ENCODE measurements around the gene CCL20. TPM values are rescaled to one million over a fixed set of nuclear protein-coding genes. Genes with fewer than 3 reads are reported as not detected.

Gene CCL20
- total RNA-seq, 2 experiments from 2014 or later = 5.3 to 7.5 TPM

DNA sequence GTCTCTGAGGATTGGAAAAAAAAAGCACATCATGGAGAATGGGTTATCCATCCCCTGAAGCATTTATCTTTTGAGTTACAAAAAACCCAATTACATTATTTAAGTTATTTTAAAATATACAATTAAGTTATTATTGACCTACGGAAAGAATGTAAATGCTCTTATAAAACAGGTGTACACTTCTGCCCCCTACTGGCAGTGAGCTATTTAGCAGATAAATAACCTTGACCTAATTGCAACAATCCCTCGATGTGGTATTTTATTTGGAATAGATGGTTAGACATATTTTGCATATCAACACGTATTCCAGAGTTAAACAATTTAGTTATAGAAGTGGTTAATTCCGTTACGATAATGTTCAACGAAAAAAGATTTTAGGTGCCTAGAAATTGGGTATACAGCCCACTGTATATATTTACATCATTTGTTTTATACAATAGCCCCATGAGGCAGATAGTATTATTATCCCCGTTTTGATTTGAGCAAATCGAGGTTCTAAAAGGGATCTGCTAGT is 48.6 kb downstream of the CCL20 start:
- CTCF ChIA-PET = interaction anchor here (0.7 to 2.8 kb wide), 18 partner anchors 8 to 229 kb away, joined by 3 to 17 read pairs (median 3); partner anchors contain the start of gene DAW1
- TF ChIP-seq, protein P1, sequence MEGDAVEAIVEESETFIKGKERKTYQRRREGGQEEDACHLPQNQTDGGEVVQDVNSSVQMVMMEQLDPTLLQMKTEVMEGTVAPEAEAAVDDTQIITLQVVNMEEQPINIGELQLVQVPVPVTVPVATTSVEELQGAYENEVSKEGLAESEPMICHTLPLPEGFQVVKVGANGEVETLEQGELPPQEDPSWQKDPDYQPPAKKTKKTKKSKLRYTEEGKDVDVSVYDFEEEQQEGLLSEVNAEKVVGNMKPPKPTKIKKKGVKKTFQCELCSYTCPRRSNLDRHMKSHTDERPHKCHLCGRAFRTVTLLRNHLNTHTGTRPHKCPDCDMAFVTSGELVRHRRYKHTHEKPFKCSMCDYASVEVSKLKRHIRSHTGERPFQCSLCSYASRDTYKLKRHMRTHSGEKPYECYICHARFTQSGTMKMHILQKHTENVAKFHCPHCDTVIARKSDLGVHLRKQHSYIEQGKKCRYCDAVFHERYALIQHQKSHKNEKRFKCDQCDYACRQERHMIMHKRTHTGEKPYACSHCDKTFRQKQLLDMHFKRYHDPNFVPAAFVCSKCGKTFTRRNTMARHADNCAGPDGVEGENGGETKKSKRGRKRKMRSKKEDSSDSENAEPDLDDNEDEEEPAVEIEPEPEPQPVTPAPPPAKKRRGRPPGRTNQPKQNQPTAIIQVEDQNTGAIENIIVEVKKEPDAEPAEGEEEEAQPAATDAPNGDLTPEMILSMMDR (IDR thresholded peaks at IDR 0.05) = peak; percentile 78
- ATAC-seq (peak; percentile 51), DNase-seq (peak; percentile 62)
- no peak overlapping the region for H3K27ac Mint-ChIP-seq
- H3K27me3 Mint-ChIP-seq = peaks cover 5% of the 10 kb centered on the region
- H3K4me1 Mint-ChIP-seq (ENCODE audit: low read depth) = no peaks in the 10 kb centered on the region
- no peak overlapping the region for H3K4me3 Mint-ChIP-seq
- no peaks in the 10 kb centered on the region for H3K36me3 Mint-ChIP-seq (ENCODE audit: low read depth)
- no peaks in the 10 kb centered on the region for H3K9me3 Mint-ChIP-seq
- intact Hi-C loops (cut with micrococcal nuclease) = loop anchor here (5.0 kb wide), 1 partner anchor 205 kb away; no protein-coding TSS in a partner anchor
- POLR2A ChIA-PET = no interaction called here

GRCh38 chr2:227862741-227863588 is 49.3 kb downstream of the CCL20 start:
- DNase-seq (no peak), ATAC-seq (no peak)
- Mint-ChIP-seq H3K27me3 (peaks cover 5% of the 10 kb centered on the region), H3K4me1 (ENCODE audit: low read depth) (no peaks in the 10 kb centered on the region), H3K9me3 (no peaks in the 10 kb centered on the region), H3K27ac (no peak overlapping the region), H3K4me3 (no peak overlapping the region), H3K36me3 (ENCODE audit: low read depth) (no peaks in the 10 kb centered on the region)
- POLR2A ChIA-PET = interaction anchor here (0.6 kb wide), 1 partner anchor 17 kb away, joined by 3 read pairs; no protein-coding TSS in a partner anchor
- intact Hi-C loops (cut with micrococcal nuclease) = loop anchor here (5.0 kb wide), 1 partner anchor 206 kb away; no protein-coding TSS in a partner anchor
- CTCF ChIA-PET = interaction anchor here (0.7 to 2.8 kb wide), 18 partner anchors 9 to 229 kb away, joined by 3 to 17 read pairs (median 3); partner anchors contain the start of gene DAW1
- TF ChIP-seq, protein P1 (IDR thresholded peaks at IDR 0.05) = no peak

- POLR2A ChIA-PET = no interaction called here
- Mint-ChIP-seq H3K4me3 (no peak overlapping the region), H3K9me3 (no peaks in the 10 kb centered on the region), H3K36me3 (ENCODE audit: low read depth) (no peaks in the 10 kb centered on the region), H3K27me3 (peaks cover 5% of the 10 kb centered on the region), H3K4me1 (ENCODE audit: low read depth) (no peaks in the 10 kb centered on the region), H3K27ac (no peak overlapping the region)
- DNase-seq (no peak), ATAC-seq (no peak)
- TF ChIP-seq, protein P1 (IDR thresholded peaks at IDR 0.05) = no peak
- CTCF ChIA-PET = no interaction called here
- intact Hi-C loops (cut with micrococcal nuclease) = loop anchor here (5.0 kb wide), 1 partner anchor 207 kb away; no protein-coding TSS in a partner anchor
Observed at GRCh38 chr2:227864161-227864756, 50.6 kb downstream of the CCL20 start.

DNA sequence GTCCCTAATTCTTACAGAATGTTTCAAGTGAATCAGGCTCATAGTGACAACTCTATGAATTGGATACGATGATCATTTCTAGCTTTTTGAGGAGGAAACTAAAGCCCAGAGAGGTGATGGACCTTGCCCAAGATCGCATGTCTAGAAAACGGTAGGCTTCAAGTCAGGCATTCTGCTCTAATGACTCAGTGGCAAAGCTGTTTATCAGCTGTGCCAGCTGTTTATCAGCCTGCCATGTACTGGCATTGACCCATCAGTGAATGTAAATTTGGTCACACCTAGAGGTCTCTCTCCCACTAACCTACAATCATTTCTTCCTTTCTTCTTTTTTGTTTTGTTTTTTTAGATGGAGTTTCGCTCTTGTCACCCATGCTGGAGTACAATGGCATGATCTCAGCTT is 51.6 kb downstream of the CCL20 start:
- ATAC-seq (no peak), DNase-seq (no peak)
- TF ChIP-seq, protein P1 (IDR thresholded peaks at IDR 0.05) = no peak
- Mint-ChIP-seq H3K4me3 (no peak overlapping the region), H3K27me3 (peaks cover 12% of the 10 kb centered on the region), H3K36me3 (ENCODE audit: low read depth) (no peaks in the 10 kb centered on the region), H3K27ac (no peak overlapping the region), H3K9me3 (no peaks in the 10 kb centered on the region), H3K4me1 (ENCODE audit: low read depth) (no peaks in the 10 kb centered on the region)
- intact Hi-C loops (cut with micrococcal nuclease) = no loop called here
- ChIA-PET CTCF (no interaction called here), POLR2A (no interaction called here)

Other genes starting within 250 kb of the CCL20 start
- not detected for gene SCYGR2, start 214.9 kb upstream of the CCL20 start, total RNA-seq
- not detected for gene SCYGR3, start 199.0 kb upstream of the CCL20 start, total RNA-seq
- gene SCYGR4, start 196.3 kb upstream of the CCL20 start, total RNA-seq = not detected
- not detected for gene SCYGR5, start 147.0 kb upstream of the CCL20 start, total RNA-seq
- gene SLC19A3, start 95.8 kb upstream of the CCL20 start, total RNA-seq = not detected
- not detected for gene SCYGR6, start 89.1 kb upstream of the CCL20 start, total RNA-seq
- not detected for gene SCYGR7, start 85.5 kb upstream of the CCL20 start, total RNA-seq
- gene SCYGR8, start 67.9 kb upstream of the CCL20 start, total RNA-seq = not detected
- not detected for gene DAW1, start 57.8 kb downstream of the CCL20 start, total RNA-seq

All from activated CD8-positive, alpha-beta T cell treated with anti-CD3 and anti-CD28 coated beads for 36 hours (primary cell).